ENCODE data around the gene MYLK. TPM values are rescaled to one million over a fixed set of nuclear protein-coding genes. Genes with fewer than 3 reads are reported as not detected.

MYLK gene
- total and polyA plus RNA-seq, 2 of the 4 experiments (the other 2 are of a cell fraction) = 299 to 484 TPM

- Histone ChIP-seq H4K91ac (ENCODE audit: insufficient read depth, low read depth, low read length) (peak overlapping the region; percentile 93), H3K23ac (ENCODE audit: low read depth, low read length) (peak overlapping the region; percentile 57; the same call in 1 of the 2 replicates), H3K9me3 (ENCODE audit: control insufficient read depth, insufficient read depth, low read length) (no peaks in the 10 kb centered on the region), H2BK20ac (ENCODE audit: low read depth, low read length) (peak overlapping the region; percentile 92), H4K8ac (ENCODE audit: low read depth in 2 of 2, low read length in 2 of 2) (peak overlapping the region in 1 of 2 experiments; percentile 84; a peak in 3 of 4 replicates), H3K4me2 (ENCODE audit: low read depth, low read length) (no peak overlapping the region), H3K4me1 (ENCODE audit: control insufficient read depth, insufficient read depth, low read length) (peaks cover 24% of the 10 kb centered on the region), H2BK120ac (ENCODE audit: low read depth, low read length) (peak overlapping the region; percentile 92), H3K4ac (ENCODE audit: low read depth, low read length) (peak overlapping the region; percentile 92), H2AK5ac (ENCODE audit: low read depth, low read length) (peak overlapping the region; percentile 96), H3K14ac (replicated peaks; ENCODE audit: low read depth, low read length) (peak overlapping the region; percentile 86), H3K79me1 (ENCODE audit: low read depth in 1 of 2, low read length in 2 of 2) (peaks cover 18 to 45% of the 10 kb centered on the region in 2 experiments), H3K27ac (ENCODE audit: insufficient read depth, low read length) (peak overlapping the region; percentile 49; the same call in 1 of the 2 replicates), H3K27me3 (ENCODE audit: control insufficient read depth, insufficient read depth, low read length) (no peaks in the 10 kb centered on the region), H4K5ac (ENCODE audit: low read depth, low read length) (peak overlapping the region; percentile 82), H4K20me1 (ENCODE audit: insufficient read depth, low read length) (no peaks in the 10 kb centered on the region), H2AFZ (replicated peaks; ENCODE audit: low read length, poor library complexity) (peak overlapping the region; percentile 54), H3K4me3 (ENCODE audit: insufficient read depth, low read depth, low read length) (no peak overlapping the region), H3K56ac (ENCODE audit: extremely low read depth, insufficient read depth, low read length) (peak overlapping the region; percentile 6; the same call in 1 of the 2 replicates), H3K36me3 (ENCODE audit: control insufficient read depth, insufficient read depth, low read length) (peaks cover 48% of the 10 kb centered on the region), H3K9ac (ENCODE audit: low read depth, low read length) (peak overlapping the region; percentile 33; the same call in 1 of the 2 replicates), H3K9me1 (ENCODE audit: insufficient read depth, low read length) (peaks cover 9% of the 10 kb centered on the region), H2AK9ac (replicated peaks; ENCODE audit: low read depth, low read length, poor library complexity) (peak overlapping the region; percentile 84), H2BK5ac (ENCODE audit: low read depth, low read length, poor library complexity, severe bottlenecking) (peak overlapping the region; percentile 37), H3K18ac (ENCODE audit: low read depth, low read length) (peak overlapping the region; percentile 61), H2BK15ac (ENCODE audit: low read depth, low read length) (peak overlapping the region; percentile 62; the same call in 2 of the 3 replicates)
- intact Hi-C loops (cut with micrococcal nuclease) (no loop called here), in situ Hi-C loops (cut with MboI; ENCODE audit: low sequenced_read_pairs) (no loop called here), dilution Hi-C loops (cut with HindIII; ENCODE audit: low sequenced_read_pairs, unreplicated experiment) (no loop called here)
- ATAC-seq (ENCODE audit: low read depth) = peak; percentile 47
- BruUV-seq (replicated peaks) = no TSS peak
- TF ChIP-seq SMC3 (IDR thresholded peaks at IDR 0.05; ENCODE audit: low read depth, low read length) (peak; percentile 58), RFX5 (IDR thresholded peaks at IDR 0.05; ENCODE audit: low read depth, low read length) (no peak), NFE2L2 (IDR thresholded peaks at IDR 0.05; ENCODE audit: low read depth, low read length) (no peak), USF2 (IDR thresholded peaks at IDR 0.05; ENCODE audit: low read depth, low read length) (no peak), BHLHE40 (IDR thresholded peaks at IDR 0.05; ENCODE audit: low read depth, low read length) (no peak), RAD21 (IDR thresholded peaks at IDR 0.05; ENCODE audit: low read length) (peak; percentile 71), MAFK (IDR thresholded peaks at IDR 0.05; ENCODE audit: low read depth, low read length) (no peak), CHD1 (IDR thresholded peaks at IDR 0.05; ENCODE audit: low read depth, low read length) (no peak), POLR2A (IDR thresholded peaks at IDR 0.05; ENCODE audit: low read depth, low read length) (no peak), CTCF (conservative IDR thresholded peaks at IDR 0.05; ENCODE audit: low read depth, low read length) (peak; percentile 82)
- 0% methylated on average over 2 of the region's 9 CpGs; no CpG with 5 or more reads in 1 of the 2 experiments for WGBS, 2 experiments (ENCODE audit: extremely low coverage in 2 of 2, insufficient read length in 1 of 2)
- DNase-seq = peak; percentile 80
- CTCF ChIA-PET = interaction anchor here (0.5 to 1.7 kb wide), 18 partner anchors 10 to 595 kb away, joined by 3 to 9 read pairs (median 3); no protein-coding TSS in a partner anchor
- POLR2A ChIA-PET (ENCODE audit: unreplicated experiment) = no interaction called here
Measured at GRCh38 chr3:123723522-123724168, 160.5 kb downstream of the MYLK start.

Data from IMR-90 (cell line).